LNCaP clone FGC (cell line): ENCODE data around the gene ATP7A.

ENCODE experiments used
- DNase-seq: peaks from one replicate; pipeline ENCODE4 v3.0.0-alpha.2; 2011; ENCODE audit warnings: low read depth
- H3K4me3 ChIP-seq: 2 replicates; pipeline ENCODE4 v1.5.1; 2011; ENCODE audit warnings: mild to moderate bottlenecking, low read depth, low read length, control low read depth
- CTCF ChIP-seq: IDR thresholded peaks from 2 replicates; pipeline ENCODE4 v1.5.1; 2012; ENCODE audit warnings: mild to moderate bottlenecking; ENCODE audit not compliant: control insufficient read depth, insufficient read depth; ENCODE audit errors: extremely low read depth

The ATP7A gene

GRCh38 chrX:77946571-77946970 lies 36.1 kb downstream of the ATP7A start:
- no peak for TF ChIP-seq CTCF
- no peak for DNase-seq
- H3K4me3 ChIP-seq, result no peak overlapping the region

DNA sequence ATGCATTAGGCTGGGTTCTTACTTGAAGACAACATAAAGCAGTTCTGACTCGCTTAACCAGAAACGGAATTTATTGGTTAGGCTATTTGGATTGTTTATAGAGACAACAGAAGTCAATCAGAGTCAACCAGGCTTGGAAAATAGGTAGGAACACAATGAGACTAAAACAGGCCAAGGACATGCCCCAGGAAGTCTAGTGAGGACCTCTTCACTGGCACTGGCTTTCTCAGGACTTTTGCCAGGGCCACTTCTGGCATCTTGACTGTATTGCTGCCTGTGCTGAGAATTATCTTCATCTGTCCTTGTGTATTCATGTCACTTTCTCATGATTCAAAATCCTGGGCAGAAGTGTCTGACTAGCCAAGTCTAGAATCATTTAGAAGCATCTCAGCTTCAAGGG lies 39.3 kb downstream of the ATP7A start:
- H3K4me3 ChIP-seq, result no peak overlapping the region
- no peak for TF ChIP-seq CTCF
- peak; percentile 86 for DNase-seq

- no peak for DNase-seq
- no peak for TF ChIP-seq CTCF
- no peak overlapping the region for H3K4me3 ChIP-seq
These were observed 41.7 kb downstream of the ATP7A start for GRCh38 chrX:77952173-77952572.

DNA sequence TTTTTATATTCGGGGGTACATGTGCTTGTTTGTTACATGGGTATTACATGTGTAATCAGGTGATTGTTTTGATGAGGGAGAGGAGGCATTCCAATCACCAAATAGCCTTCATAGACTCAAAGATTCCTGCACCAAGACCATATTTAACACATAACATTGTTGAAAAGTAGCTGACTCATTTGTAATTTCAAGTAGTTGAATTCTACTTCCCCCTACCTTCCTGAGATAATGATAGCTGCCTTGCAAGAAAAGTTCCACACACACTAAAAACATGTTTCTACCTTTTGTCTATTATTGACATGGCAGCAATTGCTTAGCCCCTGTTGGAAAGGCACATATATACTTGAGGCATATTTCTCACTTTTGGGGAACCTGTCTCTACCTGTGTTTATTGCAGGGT lies 42.8 kb downstream of the ATP7A start:
- no peak for TF ChIP-seq CTCF
- no peak for DNase-seq
- peak overlapping the region; percentile 4; the same call in 1 of the 2 replicates for H3K4me3 ChIP-seq

DNA sequence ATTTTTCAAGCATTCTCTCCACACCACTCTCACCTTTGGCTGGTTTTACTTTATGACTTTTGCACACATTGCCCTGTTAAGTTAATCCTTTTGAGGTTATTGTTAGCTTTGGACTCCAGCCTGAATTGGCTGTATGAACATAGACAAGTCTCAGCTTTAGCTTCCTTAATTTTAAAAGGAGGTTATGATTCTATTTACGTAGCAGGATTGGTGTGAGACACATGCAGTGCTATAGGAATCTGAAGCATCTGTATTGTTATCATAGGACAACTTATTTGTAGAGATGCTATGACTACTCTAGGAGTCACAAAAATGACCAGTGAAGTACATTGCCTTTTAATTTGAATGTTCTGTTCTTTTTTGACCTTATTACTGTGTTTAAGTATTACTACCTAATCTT lies 43.2 kb downstream of the ATP7A start:
- H3K4me3 ChIP-seq, result no peak overlapping the region
- no peak for TF ChIP-seq CTCF
- peak; percentile 91 for DNase-seq

- no peak for DNase-seq
- no peak overlapping the region for H3K4me3 ChIP-seq
- no peak for TF ChIP-seq CTCF
These were observed 50.1 kb downstream of the ATP7A start for GRCh38 chrX:77960567-77960966.

DNA sequence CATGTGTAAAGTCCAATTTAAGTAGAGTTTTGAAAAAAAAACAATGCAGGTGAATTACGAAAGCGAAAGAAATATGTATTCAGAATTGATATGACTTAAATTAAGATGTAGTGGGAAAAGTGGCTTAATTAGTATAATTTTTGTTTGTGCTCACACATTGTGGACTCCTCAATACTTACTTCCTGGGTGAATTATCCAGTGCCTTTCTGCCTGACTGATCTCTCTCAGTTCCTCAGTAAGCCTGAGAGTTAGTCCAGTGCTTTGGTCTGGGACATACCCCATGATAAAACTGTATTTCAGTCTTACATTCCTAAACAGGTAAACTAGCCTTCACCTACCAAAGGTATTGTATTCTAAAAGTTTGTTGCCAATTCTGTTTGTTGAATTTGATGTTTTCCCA lies 50.6 kb downstream of the ATP7A start:
- no peak for DNase-seq
- no peak for TF ChIP-seq CTCF
- H3K4me3 ChIP-seq, result no peak overlapping the region
